HG02884 (cell line): ENCODE measurements around the gene PLPPR1.
A peak's percentile ranks its signal among the peaks of the same experiment; 100 is the strongest.
"Not testable (repeated sequence)": the region's sequence is repeated elsewhere in the genome, so short reads cannot be mapped to it uniquely, and the experiment has no call there.

Source experiments
- ATAC-seq: cut with Tn5 transposase; IDR thresholded peaks from one replicate; pipeline ENCODE4 v1.9.1; 2021; ENCODE audit warnings: mild to moderate bottlenecking, moderate library complexity; ENCODE audit not compliant: unreplicated experiment

Gene PLPPR1

GRCh38 chr9:101119206-101119819 is 90.8 kb downstream of the PLPPR1 start:
- peak; percentile 90 for ATAC-seq

- no peak for ATAC-seq
Measured at GRCh38 chr9:101121836-101122399, 93.4 kb downstream of the PLPPR1 start.

GRCh38 chr9:101126556-101126955 is 98.0 kb downstream of the PLPPR1 start:
- no peak for ATAC-seq

GRCh38 chr9:101127369-101127768 is 98.8 kb downstream of the PLPPR1 start:
- ATAC-seq: not testable (repeated sequence)

GRCh38 chr9:101128623-101129022 is 100.1 kb downstream of the PLPPR1 start:
- ATAC-seq: no peak

GRCh38 chr9:101130054-101130453 is 101.5 kb downstream of the PLPPR1 start:
- ATAC-seq: no peak

- ATAC-seq: no peak
Measured at GRCh38 chr9:101131326-101131725, 102.8 kb downstream of the PLPPR1 start.

GRCh38 chr9:101132801-101133200 is 104.3 kb downstream of the PLPPR1 start:
- no peak for ATAC-seq

- ATAC-seq: no peak
Measured at GRCh38 chr9:101138509-101138908, 110.0 kb downstream of the PLPPR1 start.

GRCh38 chr9:101139082-101139481 is 110.6 kb downstream of the PLPPR1 start:
- ATAC-seq: no peak

GRCh38 chr9:101140764-101141163 is 112.2 kb downstream of the PLPPR1 start:
- no peak for ATAC-seq

- no peak for ATAC-seq
Measured at GRCh38 chr9:101146508-101146907, 118.0 kb downstream of the PLPPR1 start.

- ATAC-seq: no peak
Measured at GRCh38 chr9:101148344-101148743, 119.8 kb downstream of the PLPPR1 start.

GRCh38 chr9:101158361-101158760 is 129.8 kb downstream of the PLPPR1 start:
- ATAC-seq: no peak

- ATAC-seq: no peak
Measured at GRCh38 chr9:101162231-101162630, 133.7 kb downstream of the PLPPR1 start.

- no peak for ATAC-seq
Measured at GRCh38 chr9:101165131-101165530, 136.6 kb downstream of the PLPPR1 start.

- ATAC-seq: no peak
Measured at GRCh38 chr9:101167490-101168134, 139.1 kb downstream of the PLPPR1 start.

- ATAC-seq: no peak
Measured at GRCh38 chr9:101172616-101173015, 144.1 kb downstream of the PLPPR1 start.

- ATAC-seq: no peak
Measured at GRCh38 chr9:101173907-101174306, 145.4 kb downstream of the PLPPR1 start.

- no peak for ATAC-seq
Measured at GRCh38 chr9:101176384-101176783, 147.9 kb downstream of the PLPPR1 start.

GRCh38 chr9:101184813-101185278 is 156.3 kb downstream of the PLPPR1 start:
- ATAC-seq: no peak

GRCh38 chr9:101191723-101192122 is 163.2 kb downstream of the PLPPR1 start:
- no peak for ATAC-seq
